ENCODE results near the gene SAMD9.

SAMD9 gene

DNA sequence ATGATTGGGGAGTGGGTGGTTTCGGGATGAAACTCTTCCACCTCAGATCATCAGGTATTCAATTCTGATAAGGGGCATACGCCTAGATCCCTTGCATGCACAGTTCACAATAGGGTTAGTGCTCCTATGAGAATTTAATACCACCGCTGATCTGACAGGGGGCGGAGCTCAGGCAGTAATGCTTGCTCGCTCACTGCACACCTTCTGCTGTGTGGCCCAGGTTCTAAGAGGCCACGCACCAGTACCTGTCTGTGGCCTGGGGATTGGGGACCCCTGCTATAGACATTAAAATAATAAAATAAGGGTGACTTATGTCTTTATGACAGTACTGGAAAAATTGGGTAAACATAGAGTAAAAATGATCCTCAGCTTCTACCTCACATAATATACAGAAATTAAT, 66.1 kb downstream of the SAMD9 start:
- no peak for TF ChIP-seq CTCF (conservative IDR thresholded peaks at IDR 0.05)
- no peak overlapping the region for H3K27ac ChIP-seq
